IPS-18c (cell line): ENCODE results near the gene TBC1D5.

ENCODE experiments used
- H3K4me3 ChIP-seq: 2 replicates; pipeline ENCODE4 v1.7.0; 2013; ENCODE audit warnings: low read depth, mild to moderate bottlenecking, low read length, moderate library complexity; ENCODE audit not compliant: insufficient read depth
- H3K9me3 ChIP-seq: one replicate; pipeline ENCODE4 v1.6.1; 2013; ENCODE audit warnings: mild to moderate bottlenecking, low read length, moderate library complexity; ENCODE audit not compliant: control insufficient read depth, insufficient read depth

TBC1D5 gene

DNA sequence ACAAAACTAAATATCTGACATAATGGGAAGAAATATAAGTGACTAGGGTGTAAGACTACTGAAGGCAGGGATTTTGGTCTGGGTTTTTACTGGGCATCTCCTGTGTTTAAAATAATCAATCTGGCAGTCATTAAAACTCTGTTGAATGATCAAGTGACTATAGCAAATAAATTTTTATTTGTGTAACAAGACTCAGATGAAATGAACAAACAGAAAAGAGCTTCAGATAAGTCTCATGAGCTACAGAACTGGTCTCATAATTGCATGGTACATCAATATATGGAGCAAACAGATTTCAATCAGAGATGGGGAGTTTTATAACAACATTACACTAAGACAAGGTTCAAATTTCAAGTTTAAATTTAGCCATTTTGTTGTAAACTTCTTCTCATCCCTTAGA lies 485.2 kb downstream of the TBC1D5 start:
- H3K4me3 ChIP-seq, result no peak overlapping the region
- no peaks in the 10 kb centered on the region for H3K9me3 ChIP-seq

DNA sequence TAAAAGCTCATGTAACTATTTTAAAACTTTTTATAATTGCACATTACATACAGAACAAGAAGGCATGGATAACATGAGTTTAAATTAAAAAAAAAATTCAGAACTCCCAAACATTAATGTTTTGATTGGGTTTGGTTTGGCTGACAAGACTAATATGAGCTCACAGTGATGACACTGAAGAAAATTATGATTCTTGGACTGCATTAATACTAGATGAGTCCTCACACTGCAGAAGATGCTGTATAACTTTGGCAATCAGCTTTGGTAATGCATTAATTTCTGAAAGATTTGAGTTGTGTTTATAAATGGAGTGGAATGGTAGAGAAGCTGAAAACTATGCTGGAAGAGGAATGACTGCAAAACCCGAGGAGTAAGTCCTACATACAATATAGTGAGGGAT lies 498.8 kb downstream of the TBC1D5 start:
- no peak overlapping the region for H3K4me3 ChIP-seq
- no peaks in the 10 kb centered on the region for H3K9me3 ChIP-seq

GRCh38 chr3:17239417-17239816 lies 503.0 kb downstream of the TBC1D5 start:
- H3K9me3 ChIP-seq, result no peaks in the 10 kb centered on the region
- no peak overlapping the region for H3K4me3 ChIP-seq

DNA sequence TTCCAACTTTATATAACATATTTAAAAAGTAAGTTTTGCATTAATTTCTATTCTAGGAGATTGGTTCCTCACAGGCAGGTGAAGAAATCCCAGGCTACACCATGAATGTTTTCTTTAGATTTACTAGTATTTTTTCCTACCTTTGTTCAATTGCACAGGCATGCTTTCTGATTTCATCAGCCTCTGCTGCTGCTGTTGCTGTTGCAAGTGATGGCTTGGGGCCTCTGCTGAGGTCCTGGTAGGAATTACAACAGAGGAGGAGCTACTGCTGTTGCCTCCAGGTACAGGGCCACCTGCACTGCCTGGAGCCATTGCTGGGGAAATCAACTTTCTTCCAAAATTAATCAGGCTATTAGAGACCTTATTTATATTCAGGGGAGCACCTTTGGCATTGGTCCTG lies 504.4 kb downstream of the TBC1D5 start:
- H3K4me3 ChIP-seq, result no peak overlapping the region
- H3K9me3 ChIP-seq, result no peaks in the 10 kb centered on the region

DNA sequence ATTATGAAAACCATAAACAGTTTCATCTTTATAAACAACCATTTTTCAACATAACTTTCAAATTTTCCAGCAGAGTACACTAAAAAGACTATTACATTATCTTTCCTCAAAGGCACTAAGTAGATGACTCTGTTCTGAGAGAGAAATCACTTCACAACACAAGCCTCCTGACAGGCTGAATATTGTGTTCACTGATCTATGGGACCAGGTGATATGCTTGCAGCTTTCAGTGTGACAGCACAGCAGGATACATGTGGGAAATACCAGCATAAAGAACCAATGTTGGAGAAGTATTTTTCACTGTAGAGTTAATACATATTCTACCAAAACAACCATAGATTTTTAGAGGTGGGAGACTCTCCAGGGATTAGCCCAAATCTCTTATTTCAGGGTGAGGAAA lies 507.1 kb downstream of the TBC1D5 start:
- no peak overlapping the region for H3K4me3 ChIP-seq
- H3K9me3 ChIP-seq, result no peaks in the 10 kb centered on the region

DNA sequence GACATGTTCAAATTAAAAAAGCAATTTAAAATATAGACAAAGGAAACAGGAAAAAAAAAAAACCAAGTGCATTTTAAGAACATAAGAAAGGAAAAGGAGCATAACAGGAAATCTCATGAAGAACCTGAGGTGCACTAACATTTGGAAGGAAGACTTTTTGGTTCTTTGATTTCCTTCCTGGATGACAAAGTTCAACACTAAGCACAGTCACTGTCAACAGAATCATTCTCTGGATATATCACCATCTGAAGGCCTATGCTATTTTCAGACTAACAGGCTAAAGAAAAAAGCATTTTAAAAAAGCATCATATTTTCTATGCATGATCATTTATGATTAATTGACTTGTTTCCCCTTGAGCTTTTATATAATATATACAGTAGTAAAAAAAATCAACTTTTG lies 508.0 kb downstream of the TBC1D5 start:
- no peak overlapping the region for H3K4me3 ChIP-seq
- H3K9me3 ChIP-seq, result no peaks in the 10 kb centered on the region

DNA sequence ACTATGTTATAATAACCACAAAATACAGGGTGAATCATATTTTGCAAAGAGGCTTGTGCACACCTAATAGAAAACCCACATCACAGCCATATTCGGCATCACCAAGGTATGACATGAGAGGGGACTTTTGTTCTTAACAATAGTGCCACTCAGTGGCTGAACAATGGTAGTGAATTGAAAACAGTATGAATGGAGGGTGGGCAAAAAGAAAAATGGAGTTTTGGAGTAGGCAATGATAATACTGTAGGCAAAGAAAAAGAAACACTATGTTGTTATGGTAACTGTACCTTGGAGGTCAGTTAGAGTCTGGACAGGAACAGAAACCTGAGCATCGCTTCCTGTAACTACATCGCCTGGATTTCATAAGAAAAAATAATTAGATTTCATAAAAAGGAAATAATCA lies 509.0 kb downstream of the TBC1D5 start:
- no peaks in the 10 kb centered on the region for H3K9me3 ChIP-seq
- H3K4me3 ChIP-seq, result no peak overlapping the region

- H3K9me3 ChIP-seq, result no peaks in the 10 kb centered on the region
- H3K4me3 ChIP-seq, result no peak overlapping the region
Observed at GRCh38 chr3:17232442-17232841, 510.0 kb downstream of the TBC1D5 start.

GRCh38 chr3:17231537-17232261 lies 510.7 kb downstream of the TBC1D5 start:
- Histone ChIP-seq H3K9me3 (no peaks in the 10 kb centered on the region), H3K4me3 (no peak overlapping the region)

- H3K4me3 ChIP-seq, result no peak overlapping the region
Observed at GRCh38 chr3:17227472-17227871, 515.0 kb downstream of the TBC1D5 start.

GRCh38 chr3:17221529-17221928 lies 520.9 kb downstream of the TBC1D5 start:
- Histone ChIP-seq H3K4me3 (no peak overlapping the region), H3K9me3 (no peaks in the 10 kb centered on the region)

More at GRCh38 chr3:17227472-17227871, 515.0 kb downstream of the TBC1D5 start:
- no peaks in the 10 kb centered on the region for H3K9me3 ChIP-seq

GRCh38 chr3:17219593-17219992 lies 522.8 kb downstream of the TBC1D5 start:
- H3K9me3 ChIP-seq, result no peaks in the 10 kb centered on the region

GRCh38 chr3:17218587-17218986 lies 523.8 kb downstream of the TBC1D5 start:
- Histone ChIP-seq H3K9me3 (no peaks in the 10 kb centered on the region), H3K4me3 (no peak overlapping the region)

More at GRCh38 chr3:17219593-17219992, 522.8 kb downstream of the TBC1D5 start:
- no peak overlapping the region for H3K4me3 ChIP-seq

- Histone ChIP-seq H3K9me3 (no peaks in the 10 kb centered on the region), H3K4me3 (no peak overlapping the region)
Observed at GRCh38 chr3:17217588-17217987, 524.8 kb downstream of the TBC1D5 start.

DNA sequence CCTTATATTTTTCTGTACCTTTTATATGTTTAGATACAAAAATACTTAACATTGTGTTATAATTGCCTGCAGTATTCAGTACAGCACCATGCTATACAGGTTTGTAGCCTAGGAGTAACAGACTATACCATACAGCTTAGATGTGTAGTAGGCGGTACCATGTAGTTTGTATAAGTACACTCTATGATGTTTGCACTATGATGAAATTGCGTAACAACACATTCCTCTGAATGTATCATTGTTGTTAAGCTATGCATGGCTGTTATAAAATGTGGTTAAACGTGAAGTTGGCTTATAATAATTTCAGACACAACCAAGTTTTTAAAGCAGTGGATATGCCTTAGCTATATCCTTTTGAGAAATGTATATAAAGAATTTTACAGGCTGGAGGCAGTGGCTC lies 529.3 kb downstream of the TBC1D5 start:
- Histone ChIP-seq H3K9me3 (no peaks in the 10 kb centered on the region), H3K4me3 (no peak overlapping the region)

DNA sequence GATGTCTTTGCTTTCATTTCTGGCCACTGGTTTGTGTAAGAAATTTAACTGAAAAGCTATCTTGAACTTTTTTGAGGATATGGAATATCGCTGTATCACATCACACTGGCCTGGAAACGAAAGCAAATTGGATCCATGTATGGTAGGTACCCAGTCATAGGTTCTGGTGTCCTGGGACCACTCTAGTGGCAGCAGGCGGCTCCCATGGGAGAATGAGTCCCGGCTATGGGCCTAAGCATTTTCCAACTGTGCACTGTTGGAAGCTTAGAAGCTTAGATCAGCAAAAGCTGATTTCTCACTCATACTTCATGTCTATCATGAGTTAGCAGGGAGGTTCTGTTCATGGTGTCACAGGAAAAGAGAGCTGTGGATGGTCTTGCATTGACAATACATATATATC lies 534.5 kb downstream of the TBC1D5 start:
- Histone ChIP-seq H3K9me3 (no peaks in the 10 kb centered on the region), H3K4me3 (no peak overlapping the region)

GRCh38 chr3:17207019-17207418 lies 535.4 kb downstream of the TBC1D5 start:
- H3K4me3 ChIP-seq, result no peak overlapping the region
- H3K9me3 ChIP-seq, result no peaks in the 10 kb centered on the region

GRCh38 chr3:17204049-17204650 lies 538.3 kb downstream of the TBC1D5 start:
- Histone ChIP-seq H3K9me3 (no peaks in the 10 kb centered on the region), H3K4me3 (no peak overlapping the region)

DNA sequence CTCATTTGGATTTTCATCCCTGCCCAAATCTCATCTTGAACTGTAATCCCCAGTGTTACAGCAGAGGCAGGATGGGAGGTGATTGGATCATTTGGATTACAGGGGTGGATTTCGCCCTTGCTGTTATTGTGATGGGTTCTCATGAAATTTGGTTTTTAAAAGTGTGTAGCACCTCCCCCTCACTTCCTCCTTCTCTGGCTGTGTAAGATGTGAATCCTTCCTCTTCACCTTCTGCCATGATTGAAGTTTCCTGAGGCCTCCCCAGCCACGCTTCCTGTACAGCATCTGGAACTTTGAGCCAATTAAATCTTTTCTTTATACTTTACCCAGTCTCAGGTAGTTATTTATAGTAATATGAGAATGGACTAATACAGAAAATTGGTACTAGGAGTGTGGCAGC lies 540.9 kb downstream of the TBC1D5 start:
- H3K4me3 ChIP-seq, result no peak overlapping the region
- no peaks in the 10 kb centered on the region for H3K9me3 ChIP-seq
